Activated CD4-positive, alpha-beta T cell treated with anti-CD3 and anti-CD28 coated beads for 36 hours (primary cell): ENCODE data around the gene KCNJ16. TPM values are rescaled to one million over a fixed set of nuclear protein-coding genes. Genes with fewer than 3 reads are reported as not detected.

Experiments used
- ATAC-seq: fragments of 200-7000 bp; cut with Tn5 transposase; one replicate; pipeline ENCODE4 v1.10.0; 2021; ENCODE audit warnings: mild to moderate bottlenecking, moderate library complexity
- CTCF ChIA-PET: fragments of 350-600 bp; sonication (Branson Sonifier 250); formaldehyde crosslinking; loops from one replicate; lab custom pipeline; 2021; ENCODE audit warnings: antibody characterized with exemption; lab: Charles Lee
- POLR2A ChIA-PET: fragments of 350-600 bp; sonication (Branson Sonifier 250); formaldehyde crosslinking; loops from one replicate; lab custom pipeline; 2021; ENCODE audit warnings: antibody characterized with exemption, inconsistent platforms; lab: Charles Lee
- DNase-seq: peaks from one replicate; pipeline ENCODE4 v3.0.0-alpha.2; 2020
- H3K27ac Mint-ChIP-seq: one replicate; pipeline ENCODE4 v1.8.0; 2021; ENCODE audit warnings: mixed read lengths
- H3K27me3 Mint-ChIP-seq: one replicate; pipeline ENCODE4 v1.8.0; 2021; ENCODE audit warnings: mixed read lengths
- H3K36me3 Mint-ChIP-seq: one replicate; pipeline ENCODE4 v1.8.0; 2021; ENCODE audit warnings: low read depth, mixed read lengths
- H3K4me1 Mint-ChIP-seq: one replicate; pipeline ENCODE4 v1.8.0; 2021; ENCODE audit warnings: mixed read lengths
- H3K4me3 Mint-ChIP-seq: one replicate; pipeline ENCODE4 v1.8.0; 2021; ENCODE audit warnings: mild to moderate bottlenecking, moderate library complexity, mixed read lengths
- H3K9me3 Mint-ChIP-seq: one replicate; pipeline ENCODE4 v1.8.0; 2021; ENCODE audit warnings: low read depth, mixed read lengths
- intact Hi-C, 2 experiments: fragments of 100-400 bp; cut with DNase I in 1 of 2; cut with micrococcal nuclease in 1 of 2; formaldehyde crosslinking; loops; one replicate each; pipeline versions ENCODE4 v1.14.2 to v1.15.1; 2022 to 2024; cut with DNase I, micrococcal nuclease
- total RNA-seq, 2 experiments: library from RNA; stranded (reverse); gene quantifications; one replicate each; pipeline ENCODE4 v1.2.3, GENCODE V29; 2021

KCNJ16 gene
- total RNA-seq, 2 experiments from 2014 or later = not detected

- Mint-ChIP-seq H3K9me3 (no peaks in the 10 kb centered on the region), H3K4me1 (no peaks in the 10 kb centered on the region), H3K27me3 (peaks cover 10% of the 10 kb centered on the region), H3K4me3 (no peak overlapping the region), H3K36me3 (no peaks in the 10 kb centered on the region), H3K27ac (no peak overlapping the region)
- intact Hi-C loops = no loop called here
- CTCF ChIA-PET = no interaction called here
- ATAC-seq = no peak
- DNase-seq = no peak
- POLR2A ChIA-PET = no interaction called here
Measured at GRCh38 chr17:70181376-70181775, 106.4 kb downstream of the KCNJ16 start.

GRCh38 chr17:70181866-70182265 is 106.8 kb downstream of the KCNJ16 start:
- POLR2A ChIA-PET = no interaction called here
- Mint-ChIP-seq H3K27me3 (peaks cover 10% of the 10 kb centered on the region), H3K36me3 (no peaks in the 10 kb centered on the region), H3K9me3 (no peaks in the 10 kb centered on the region), H3K27ac (no peak overlapping the region), H3K4me1 (no peaks in the 10 kb centered on the region), H3K4me3 (no peak overlapping the region)
- DNase-seq = no peak
- intact Hi-C loops = no loop called here
- CTCF ChIA-PET = no interaction called here
- no peak for ATAC-seq

- Mint-ChIP-seq H3K36me3 (no peaks in the 10 kb centered on the region), H3K27ac (no peak overlapping the region), H3K9me3 (no peaks in the 10 kb centered on the region), H3K27me3 (peaks cover 11% of the 10 kb centered on the region), H3K4me1 (no peaks in the 10 kb centered on the region), H3K4me3 (no peak overlapping the region)
- ATAC-seq (no peak), DNase-seq (no peak)
- intact Hi-C loops = no loop called here
- ChIA-PET CTCF (no interaction called here), POLR2A (no interaction called here)
Measured at GRCh38 chr17:70183508-70183907, 108.5 kb downstream of the KCNJ16 start.

DNA sequence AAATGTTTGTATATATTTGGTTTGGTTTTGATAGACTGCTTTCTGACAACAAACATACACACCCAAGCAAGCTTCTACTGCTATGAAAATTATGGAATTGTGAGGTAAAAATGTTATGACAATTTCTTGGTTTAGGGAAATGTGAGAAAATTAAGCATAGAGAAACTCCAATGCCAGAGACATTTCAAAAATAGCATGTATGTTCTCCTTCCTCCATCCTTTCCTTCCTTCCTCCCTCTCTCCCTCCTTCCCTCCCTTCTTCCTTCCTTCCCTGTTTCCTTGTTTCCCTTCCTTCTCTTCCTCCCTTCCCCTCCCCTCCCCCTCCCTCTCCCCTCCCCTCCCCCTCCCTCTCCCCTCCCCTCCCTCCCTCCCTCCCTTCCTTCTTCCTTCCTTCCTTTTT is 109.2 kb downstream of the KCNJ16 start:
- no peaks in the 10 kb centered on the region for H3K9me3 Mint-ChIP-seq
- no peaks in the 10 kb centered on the region for H3K36me3 Mint-ChIP-seq
- ATAC-seq = no peak
- no peak overlapping the region for H3K27ac Mint-ChIP-seq
- no peak overlapping the region for H3K4me3 Mint-ChIP-seq
- DNase-seq = no peak
- H3K27me3 Mint-ChIP-seq = peaks cover 11% of the 10 kb centered on the region
- POLR2A ChIA-PET = no interaction called here
- CTCF ChIA-PET = no interaction called here
- intact Hi-C loops = no loop called here
- H3K4me1 Mint-ChIP-seq = no peaks in the 10 kb centered on the region

DNA sequence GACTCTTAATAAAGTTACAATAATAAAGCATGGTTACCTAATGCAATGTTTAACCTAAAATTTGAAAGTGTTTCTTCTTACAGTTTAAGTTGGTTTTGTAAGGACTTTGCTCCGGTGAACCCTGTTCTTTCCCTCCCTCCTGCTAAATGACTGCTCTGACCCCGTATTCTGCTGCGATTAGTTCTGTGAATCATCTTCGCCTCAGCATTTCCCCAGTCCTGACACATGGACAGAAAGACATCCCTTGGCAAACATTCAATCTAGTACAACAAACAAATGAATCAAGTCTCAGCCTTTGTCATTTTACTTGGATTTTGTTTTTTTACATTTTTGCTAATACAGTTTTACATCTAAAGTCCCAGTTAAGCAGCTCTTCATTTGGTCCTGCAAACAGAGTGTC is 109.7 kb downstream of the KCNJ16 start:
- ChIA-PET POLR2A (no interaction called here), CTCF (no interaction called here)
- intact Hi-C loops = no loop called here
- DNase-seq = no peak
- ATAC-seq = no peak
- H3K4me1 Mint-ChIP-seq = no peaks in the 10 kb centered on the region
- H3K27me3 Mint-ChIP-seq = peaks cover 9% of the 10 kb centered on the region
- no peak overlapping the region for H3K4me3 Mint-ChIP-seq
- H3K36me3 Mint-ChIP-seq = no peaks in the 10 kb centered on the region
- H3K27ac Mint-ChIP-seq = no peak overlapping the region
- no peaks in the 10 kb centered on the region for H3K9me3 Mint-ChIP-seq

Other genes with a start within 250 kb of the KCNJ16 start
- not detected for gene KCNJ2, start 94.3 kb downstream of the KCNJ16 start, total RNA-seq